Right lobe of liver (tissue), 6 donors: ENCODE measurements around the gene SNX9. TPM values are rescaled to one million over a fixed set of nuclear protein-coding genes. Genes with fewer than 3 reads are reported as not detected.

Experiments used
- ATAC-seq, 4 donors: fragments of 200-7000 bp; cut with Tn5 transposase; one replicate each; pipeline ENCODE4 v1.9.1; 2020; ENCODE audit warnings: mild to moderate bottlenecking in 4 of 4, moderate library complexity in 4 of 4
- DNase-seq, 3 donors: peaks; one replicate each; pipeline ENCODE4 v3.0.0-alpha.2; 2020
- H3K27ac ChIP-seq, 3 donors: fragments of 200-600 bp; one replicate each; pipeline ENCODE4 v1.8.0; 2022
- H3K27me3 ChIP-seq, 2 donors: fragments of 200-600 bp; one replicate each; pipeline ENCODE4 v1.8.0; 2022
- H3K36me3 ChIP-seq, 4 donors: fragments of 200-600 bp; sonication (generic) in 1 of 4; one replicate each; pipeline versions ENCODE4 v1.5.1 to v1.8.0; 2017 to 2022; ENCODE audit warnings: control low read depth in 1 of 4
- H3K4me1 ChIP-seq, 4 donors: fragments of 200-600 bp; sonication (generic) in 1 of 4; one replicate each; pipeline versions ENCODE4 v1.5.1 to v1.8.0; 2017 to 2022; ENCODE audit warnings: control low read depth in 1 of 4
- H3K4me3 ChIP-seq, 3 donors: fragments of 200-600 bp; one replicate each; pipeline ENCODE4 v1.8.0; 2022
- H3K9me3 ChIP-seq, 4 donors: fragments of 200-600 bp; sonication (generic) in 1 of 4; one replicate each; pipeline versions ENCODE4 v1.5.1 to v1.8.0; 2017 to 2022; ENCODE audit warnings: control low read depth in 1 of 4
- POLR2A ChIP-seq: fragments of 450-650 bp; IDR thresholded peaks from one replicate; pipeline ENCODE4 v1.6.1; 2017; ENCODE audit warnings: antibody characterized with exemption, mild to moderate bottlenecking
- WGBS: methylation state at CpG from one replicate; pipeline ENCODE4 v1.1.6; 2018; ENCODE audit warnings: low coverage, low lambda C conversion rate; ENCODE audit not compliant: insufficient coverage; ENCODE audit errors: missing lambda C conversion rate; 5-methylcytosine and 5-hydroxymethylcytosine counted together
- intact Hi-C, 2 donors: fragments of 100-400 bp; cut with DNase I; formaldehyde crosslinking; loops; one replicate each; pipeline versions ENCODE4 v1.11.2 to v1.14.1; 2022
- total RNA-seq, 6 experiments: library from RNA; depleted of rRNA in 2 of 6; stranded (reverse); fragments of >200 nt in 2 of 6; fragmentation: NEBNext Ultra II Directional in 3 of 6; extraction: Animal tissue kit (Norgen Biotek cat#: 25700) in 3 of 6; gene quantifications; one replicate each; pipeline versions ENCODE4 v1.1.0 to v1.2.4, GENCODE V29; 2016 to 2023
- TF ChIP-seq, protein P1 (sequence below), 4 donors: fragments of 200-600 bp in 3 of 4; fragments of 450-650 bp in 1 of 4; IDR thresholded peaks; one replicate each; pipeline versions ENCODE4 v1.5.1 to v1.8.0; 2016 to 2022; ENCODE audit warnings: antibody characterized with exemption in 4 of 4, mild to moderate bottlenecking in 2 of 4
- donor health status: DM: no; HTN: yes; CAD: no.
- donor health status: DM: no; HTN: no; CAD: no.
- donor health status: DM: no; HTN: no; CAD: no.
- donor health status: DM: no; HTN: yes; CAD: no.
- donor health status: DM: no; HTN: yes; CAD: no.

The SNX9 gene
- total RNA-seq, 6 experiments from 2014 or later = 24.6 to 38.0 (median 29.3) TPM

DNA sequence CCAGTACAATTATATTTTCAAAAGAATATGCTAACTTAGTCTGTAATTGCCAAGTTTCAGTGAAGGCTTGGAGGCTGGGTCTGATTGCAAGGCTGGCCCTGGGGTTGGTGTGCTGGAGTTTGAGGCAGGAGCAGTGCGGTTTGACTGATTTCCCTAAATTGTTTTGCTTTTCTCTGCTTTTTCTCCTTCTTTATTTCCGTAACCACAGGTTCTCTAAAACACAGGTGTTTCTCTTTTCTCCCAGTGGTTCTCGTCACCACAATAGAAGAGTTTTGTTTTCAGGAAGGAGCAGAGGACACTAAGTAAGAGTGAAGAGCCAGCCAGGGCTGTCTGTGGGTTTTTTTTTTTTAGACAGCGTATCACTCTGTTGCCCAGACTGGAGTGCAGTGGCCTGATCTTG is 8.2 kb upstream of the SNX9 start:
- H3K4me3 ChIP-seq = no peak overlapping the region
- no peaks in the 10 kb centered on the region for H3K9me3 ChIP-seq
- WGBS = 65% methylated on average over 4 of the region's 4 CpGs
- ATAC-seq (no peak), DNase-seq (no peak)
- H3K27ac ChIP-seq = no peak overlapping the region
- intact Hi-C loops = no loop called here
- H3K36me3 ChIP-seq = no peaks in the 10 kb centered on the region
- no peaks in the 10 kb centered on the region for H3K27me3 ChIP-seq
- no peaks in the 10 kb centered on the region for H3K4me1 ChIP-seq
- TF ChIP-seq, protein P1, sequence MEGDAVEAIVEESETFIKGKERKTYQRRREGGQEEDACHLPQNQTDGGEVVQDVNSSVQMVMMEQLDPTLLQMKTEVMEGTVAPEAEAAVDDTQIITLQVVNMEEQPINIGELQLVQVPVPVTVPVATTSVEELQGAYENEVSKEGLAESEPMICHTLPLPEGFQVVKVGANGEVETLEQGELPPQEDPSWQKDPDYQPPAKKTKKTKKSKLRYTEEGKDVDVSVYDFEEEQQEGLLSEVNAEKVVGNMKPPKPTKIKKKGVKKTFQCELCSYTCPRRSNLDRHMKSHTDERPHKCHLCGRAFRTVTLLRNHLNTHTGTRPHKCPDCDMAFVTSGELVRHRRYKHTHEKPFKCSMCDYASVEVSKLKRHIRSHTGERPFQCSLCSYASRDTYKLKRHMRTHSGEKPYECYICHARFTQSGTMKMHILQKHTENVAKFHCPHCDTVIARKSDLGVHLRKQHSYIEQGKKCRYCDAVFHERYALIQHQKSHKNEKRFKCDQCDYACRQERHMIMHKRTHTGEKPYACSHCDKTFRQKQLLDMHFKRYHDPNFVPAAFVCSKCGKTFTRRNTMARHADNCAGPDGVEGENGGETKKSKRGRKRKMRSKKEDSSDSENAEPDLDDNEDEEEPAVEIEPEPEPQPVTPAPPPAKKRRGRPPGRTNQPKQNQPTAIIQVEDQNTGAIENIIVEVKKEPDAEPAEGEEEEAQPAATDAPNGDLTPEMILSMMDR (IDR thresholded peaks at IDR 0.05) = no peak
- no peak for TF ChIP-seq POLR2A

GRCh38 chr6:157821342-157822033 is 1.6 kb upstream of the SNX9 start:
- ATAC-seq = no peak
- no peak overlapping the region for H3K4me3 ChIP-seq
- H3K9me3 ChIP-seq = no peaks in the 10 kb centered on the region
- H3K27ac ChIP-seq = no peak overlapping the region
- peaks cover 0 to 5% (median 0%) of the 10 kb centered on the region in 4 donors for H3K4me1 ChIP-seq
- intact Hi-C loops = no loop called here
- WGBS = 65% methylated on average over 6 of the region's 6 CpGs
- no peak for DNase-seq
- TF ChIP-seq, protein P1 (IDR thresholded peaks at IDR 0.05) = no peak
- TF ChIP-seq POLR2A = no peak
- H3K36me3 ChIP-seq = no peaks in the 10 kb centered on the region
- H3K27me3 ChIP-seq = no peaks in the 10 kb centered on the region

DNA sequence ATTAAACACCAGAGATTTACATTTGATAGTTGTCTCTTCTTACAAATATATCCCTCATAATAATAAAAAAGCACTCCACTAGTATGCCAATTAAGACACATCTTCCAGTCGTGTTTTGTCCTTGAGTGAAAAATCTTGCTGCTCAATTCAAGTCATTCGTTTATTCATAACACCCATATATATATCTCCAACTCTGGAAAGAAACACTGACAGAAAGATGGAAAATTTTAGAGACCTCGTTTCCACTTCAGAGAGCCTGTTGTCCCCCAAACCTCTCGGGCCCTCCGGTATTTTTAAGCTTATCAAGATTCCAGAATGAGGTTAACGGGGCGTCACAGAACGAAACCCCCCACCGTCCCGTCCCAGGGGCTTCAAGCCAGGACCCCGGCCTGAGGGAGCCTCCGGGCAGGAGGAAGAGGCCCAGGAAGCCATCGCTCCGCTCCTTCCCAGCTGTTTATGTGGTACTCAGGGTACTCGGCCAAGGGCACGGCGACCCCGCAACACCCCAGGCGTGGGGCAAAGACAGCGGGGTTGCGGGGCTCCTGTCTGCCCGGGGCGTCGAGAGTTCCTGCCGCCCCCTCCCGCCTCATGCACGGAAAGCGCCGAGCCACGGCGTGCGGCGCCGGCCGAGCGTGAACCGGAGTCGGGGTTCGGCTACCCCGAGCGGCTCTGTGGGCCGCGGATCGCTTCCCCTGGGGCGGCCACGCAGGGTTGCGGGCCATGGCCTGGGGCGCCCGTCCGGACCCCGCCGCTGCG is 623 bp upstream of the SNX9 start:
- peak overlapping the region; percentile 24 to 78 (median 48) for H3K4me3 ChIP-seq
- H3K9me3 ChIP-seq = no peaks in the 10 kb centered on the region
- WGBS = 29% methylated on average over 5 of the region's 53 CpGs
- intact Hi-C loops = no loop called here
- no peaks in the 10 kb centered on the region for H3K27me3 ChIP-seq
- peaks cover 0 to 5% (median 0%) of the 10 kb centered on the region in 4 donors for H3K4me1 ChIP-seq
- ATAC-seq = peak; percentile 24 to 55 (median 34)
- no peaks in the 10 kb centered on the region for H3K36me3 ChIP-seq
- TF ChIP-seq, protein P1 (IDR thresholded peaks at IDR 0.05) = no peak
- TF ChIP-seq POLR2A = no peak
- peak overlapping the region; percentile 66 to 98 (median 94) for H3K27ac ChIP-seq
- peak in 2 of 3 donors; percentile 50 to 62 for DNase-seq

DNA sequence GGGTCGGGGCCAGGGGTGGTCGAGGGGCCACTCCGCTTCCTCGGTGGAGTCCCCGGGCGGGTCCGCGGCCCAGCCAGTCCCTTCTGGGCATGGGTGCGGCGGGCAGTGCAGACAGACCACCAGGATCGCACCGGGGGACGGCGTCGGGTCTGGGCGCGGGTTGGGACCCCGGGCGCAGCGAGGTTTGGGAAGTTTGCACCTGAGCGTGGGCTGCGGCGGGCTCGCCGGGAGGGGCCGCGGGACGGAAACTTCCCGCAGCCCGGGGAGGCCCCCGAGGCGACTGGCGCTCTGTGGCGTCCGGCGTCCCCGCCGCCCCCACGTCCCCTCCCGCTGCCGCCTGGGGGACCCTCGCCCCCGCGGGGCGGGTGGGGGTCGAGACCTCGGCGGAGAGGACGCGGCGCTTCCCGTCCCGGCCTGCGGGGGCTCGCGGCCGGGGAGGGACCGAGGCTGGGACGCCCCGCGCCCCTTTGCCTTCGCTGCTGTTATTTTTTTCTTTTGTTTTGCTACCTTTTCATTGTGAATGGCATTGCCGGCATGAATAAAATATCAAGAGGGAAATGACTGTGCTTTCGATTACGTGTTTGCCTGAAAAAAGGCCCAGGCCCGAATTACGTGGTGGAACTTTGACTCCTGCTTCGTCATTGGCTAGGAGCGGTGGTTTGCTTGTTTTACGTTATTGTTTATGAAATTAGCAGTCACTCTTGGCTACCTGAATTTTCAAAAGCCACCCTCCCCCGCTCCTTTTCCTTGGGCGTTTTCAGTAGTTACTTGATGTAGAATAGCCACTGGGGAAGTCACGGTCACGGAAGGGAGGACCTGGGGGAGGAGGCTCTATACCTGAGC is 703 bp downstream of the SNX9 start:
- intact Hi-C loops = no loop called here
- Histone ChIP-seq H3K27me3 (no peaks in the 10 kb centered on the region), H3K4me1 (peaks cover 0 to 5% (median 0%) of the 10 kb centered on the region in 4 donors), H3K9me3 (no peaks in the 10 kb centered on the region), H3K27ac (peak overlapping the region; percentile 94 to 99 (median 98)), H3K36me3 (no peaks in the 10 kb centered on the region), H3K4me3 (peak overlapping the region; percentile 61 to 78 (median 77))
- WGBS = 0% methylated on average over 17 of the region's 74 CpGs
- ATAC-seq = peak; percentile 50 to 65 (median 60)
- peak; percentile 54 to 73 (median 65) for DNase-seq
- peak; percentile 41 for TF ChIP-seq POLR2A
- TF ChIP-seq, protein P1 (IDR thresholded peaks at IDR 0.05) = peak in 1 of 4 donors; percentile 8
